Forelimb muscle (tissue), 1 donor: ENCODE results near the gene KCNE5. TPM values are rescaled to one million over a fixed set of nuclear protein-coding genes. Genes with fewer than 3 reads are reported as not detected.
"Not testable (repeated sequence)": the region's sequence is repeated elsewhere in the genome, so short reads cannot be mapped to it uniquely, and the experiment has no call there.

Experiments used
- DNase-seq: peaks from one replicate; pipeline ENCODE4 v3.0.0-alpha.2; 2013; ENCODE audit warnings: low read depth
- polyA plus RNA-seq: library from polyadenylated mRNA; unstranded; fragments of 120-200 nt; gene quantifications from one replicate; pipeline ENCODE4 v1.2.1, GENCODE V29; 2013; ENCODE audit not compliant: insufficient read length

KCNE5 gene
- polyA plus RNA-seq, 1 donor, result 61.0 TPM

DNA sequence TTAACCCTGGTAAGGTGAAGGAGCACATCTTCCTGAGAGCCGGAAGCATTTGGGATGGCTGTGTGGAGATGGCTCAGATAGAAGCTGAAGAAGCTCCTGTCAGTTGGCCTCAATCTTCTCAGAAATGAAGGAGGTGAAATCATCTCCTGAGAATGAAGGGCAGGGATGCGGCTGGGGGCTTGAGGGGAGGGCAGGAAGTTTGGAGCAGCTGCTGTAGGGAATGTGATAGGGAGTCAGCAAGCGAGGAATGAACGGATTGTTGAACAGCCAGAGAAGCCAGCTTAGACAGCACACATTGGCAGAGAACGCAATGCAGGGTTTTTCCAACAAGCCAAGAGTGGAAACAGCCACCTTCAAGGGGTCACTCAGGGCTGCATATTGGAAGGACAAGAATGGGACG lies 10.0 kb downstream of the KCNE5 start:
- DNase-seq, result no peak

GRCh38 chrX:109601486-109601885 lies 23.5 kb downstream of the KCNE5 start:
- DNase-seq, result no peak

DNA sequence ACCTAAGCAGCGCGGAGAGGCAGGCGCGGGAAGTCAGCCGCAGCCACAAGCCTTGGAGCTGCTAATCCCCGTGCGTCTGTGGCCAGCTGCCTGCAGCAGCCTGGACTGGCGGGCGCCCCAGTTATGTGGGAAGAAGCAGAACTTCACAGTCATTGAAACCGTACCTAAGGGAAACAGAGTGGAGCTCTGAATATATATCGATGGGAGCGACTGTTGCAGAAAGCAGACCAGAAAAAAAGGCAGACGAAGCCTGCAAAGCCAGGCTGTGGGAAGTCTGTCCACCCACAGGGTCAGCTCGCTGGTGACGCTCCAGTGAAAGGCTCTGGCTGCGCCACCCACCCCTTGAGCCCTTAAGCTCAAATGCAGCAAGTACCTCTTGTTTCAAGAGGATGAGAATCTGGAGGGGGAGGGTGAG lies 24.7 kb downstream of the KCNE5 start:
- DNase-seq, result no peak

DNA sequence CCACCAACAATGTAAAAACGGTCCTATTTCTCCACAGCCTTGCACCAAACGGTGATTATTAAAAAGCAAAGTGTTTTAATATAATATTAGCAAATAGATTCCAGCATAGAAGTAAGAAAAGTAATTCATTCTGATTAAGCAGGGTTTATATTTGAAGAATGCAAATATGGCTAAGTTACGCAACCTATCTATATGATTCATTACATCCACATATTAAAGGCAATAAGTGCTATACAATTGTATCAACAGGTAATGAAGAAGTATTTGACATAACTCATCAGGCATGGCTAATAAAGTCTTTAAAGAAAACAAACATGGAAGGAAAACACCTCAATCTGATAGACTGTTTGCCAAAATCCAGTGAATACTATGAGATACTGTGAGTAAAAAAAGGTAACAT lies 29.0 kb downstream of the KCNE5 start:
- no peak for DNase-seq

- no peak for DNase-seq
Observed at GRCh38 chrX:109590176-109590575, 34.8 kb downstream of the KCNE5 start.

- no peak for DNase-seq
Observed at GRCh38 chrX:109585488-109585887, 39.5 kb downstream of the KCNE5 start.

GRCh38 chrX:109578916-109579315 lies 46.1 kb downstream of the KCNE5 start:
- DNase-seq, result no peak

GRCh38 chrX:109577055-109577454 lies 47.9 kb downstream of the KCNE5 start:
- no peak for DNase-seq

DNA sequence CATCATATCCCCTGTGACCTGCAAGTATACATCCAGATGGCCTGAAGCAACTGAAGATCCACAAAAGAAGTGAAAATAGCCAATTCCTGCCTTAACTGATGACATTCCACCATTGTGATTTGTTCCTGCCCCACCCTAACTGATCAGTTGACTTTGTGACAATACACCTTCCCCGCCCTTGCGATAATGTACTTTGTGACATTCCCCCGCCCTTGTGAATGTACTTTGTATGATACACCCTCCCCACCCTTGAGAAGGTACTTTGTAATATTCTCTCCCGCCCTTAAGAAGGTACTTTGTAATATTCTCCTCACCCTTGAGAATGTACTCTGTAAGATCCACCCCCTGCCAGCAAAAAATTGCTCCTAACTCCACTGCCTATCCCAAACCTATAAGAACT lies 48.9 kb downstream of the KCNE5 start:
- not testable (repeated sequence) for DNase-seq

Other genes starting within 250 kb of the KCNE5 start
- not detected for gene GUCY2F, start 143.1 kb downstream of the KCNE5 start, polyA plus RNA-seq
- 5.8 TPM for gene NXT2, start 88.3 kb downstream of the KCNE5 start, polyA plus RNA-seq
- gene ACSL4, start 108.1 kb upstream of the KCNE5 start, polyA plus RNA-seq, result 20.7 TPM